Mesothelial cell of epicardium (in vitro differentiated cells): Measurements from ENCODE around the gene PFKL. TPM values are rescaled to one million over a fixed set of nuclear protein-coding genes. Genes with fewer than 3 reads are reported as not detected.
"Not testable (repeated sequence)": the region's sequence is repeated elsewhere in the genome, so short reads cannot be mapped to it uniquely, and the experiment has no call there.

Experiments used
- DNase-seq, 2 experiments: peaks; one replicate each; pipeline ENCODE4 v3.0.0; 2021; ENCODE audit warnings: low spot score in 2 of 2; ENCODE audit not compliant: unreplicated experiment in 2 of 2
- H3K27ac Mint-ChIP-seq: 2 replicates; pipeline ENCODE4 v1.8.0; 2021; ENCODE audit warnings: mixed read lengths
- H3K27me3 Mint-ChIP-seq: 2 replicates; pipeline ENCODE4 v1.8.0; 2021; ENCODE audit warnings: low read depth, mixed read lengths
- H3K36me3 Mint-ChIP-seq: 2 replicates; pipeline ENCODE4 v1.8.0; 2021; ENCODE audit warnings: mixed read lengths
- H3K4me1 Mint-ChIP-seq: 2 replicates; pipeline ENCODE4 v1.8.0; 2021; ENCODE audit warnings: mixed read lengths
- H3K4me3 Mint-ChIP-seq: 2 replicates; pipeline ENCODE4 v1.8.0; 2021; ENCODE audit warnings: mild to moderate bottlenecking, moderate library complexity, mixed read lengths
- H3K9me3 Mint-ChIP-seq: 2 replicates; pipeline ENCODE4 v1.8.0; 2021; ENCODE audit warnings: mixed read lengths
- total RNA-seq: library from RNA; stranded (reverse); gene quantifications from 3 replicates; pipeline ENCODE4 v1.2.1, GENCODE V29; 2021
- TF ChIP-seq, protein P1 (sequence below): fragments of 200-600 bp; sonication (generic); IDR thresholded peaks from one replicate; pipeline ENCODE4 v1.5.0; 2021; ENCODE audit warnings: antibody characterized with exemption; ENCODE audit not compliant: unreplicated experiment

The PFKL gene
- total RNA-seq, 1 donor from 2014 or later, result 155 TPM

- DNase-seq, result no peak
- Mint-ChIP-seq H3K9me3 (no peaks in the 10 kb centered on the region), H3K27me3 (peaks cover 12% of the 10 kb centered on the region), H3K36me3 (no peaks in the 10 kb centered on the region), H3K4me1 (peaks cover 15% of the 10 kb centered on the region), H3K27ac (no peak overlapping the region), H3K4me3 (no peak overlapping the region)
- TF ChIP-seq, protein P1, sequence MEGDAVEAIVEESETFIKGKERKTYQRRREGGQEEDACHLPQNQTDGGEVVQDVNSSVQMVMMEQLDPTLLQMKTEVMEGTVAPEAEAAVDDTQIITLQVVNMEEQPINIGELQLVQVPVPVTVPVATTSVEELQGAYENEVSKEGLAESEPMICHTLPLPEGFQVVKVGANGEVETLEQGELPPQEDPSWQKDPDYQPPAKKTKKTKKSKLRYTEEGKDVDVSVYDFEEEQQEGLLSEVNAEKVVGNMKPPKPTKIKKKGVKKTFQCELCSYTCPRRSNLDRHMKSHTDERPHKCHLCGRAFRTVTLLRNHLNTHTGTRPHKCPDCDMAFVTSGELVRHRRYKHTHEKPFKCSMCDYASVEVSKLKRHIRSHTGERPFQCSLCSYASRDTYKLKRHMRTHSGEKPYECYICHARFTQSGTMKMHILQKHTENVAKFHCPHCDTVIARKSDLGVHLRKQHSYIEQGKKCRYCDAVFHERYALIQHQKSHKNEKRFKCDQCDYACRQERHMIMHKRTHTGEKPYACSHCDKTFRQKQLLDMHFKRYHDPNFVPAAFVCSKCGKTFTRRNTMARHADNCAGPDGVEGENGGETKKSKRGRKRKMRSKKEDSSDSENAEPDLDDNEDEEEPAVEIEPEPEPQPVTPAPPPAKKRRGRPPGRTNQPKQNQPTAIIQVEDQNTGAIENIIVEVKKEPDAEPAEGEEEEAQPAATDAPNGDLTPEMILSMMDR, result no peak
Measured at GRCh38 chr21:44282370-44282769, 17.5 kb upstream of the PFKL start.

- not testable (repeated sequence) for DNase-seq, H3K36me3 Mint-ChIP-seq, H3K9me3 Mint-ChIP-seq, H3K27ac Mint-ChIP-seq, H3K4me3 Mint-ChIP-seq
- H3K27me3 Mint-ChIP-seq, result peaks cover 16% of the 10 kb centered on the region
- H3K4me1 Mint-ChIP-seq, result peaks cover 15% of the 10 kb centered on the region
Measured at GRCh38 chr21:44283211-44283785, 16.6 kb upstream of the PFKL start.

- Mint-ChIP-seq H3K4me1 (peaks cover 15% of the 10 kb centered on the region), H3K36me3 (no peaks in the 10 kb centered on the region), H3K9me3 (no peaks in the 10 kb centered on the region), H3K4me3 (no peak overlapping the region), H3K27me3 (peaks cover 16% of the 10 kb centered on the region), H3K27ac (no peak overlapping the region)
- no peak for DNase-seq
- TF ChIP-seq, protein P1, result no peak
Measured at GRCh38 chr21:44283948-44284347, 15.9 kb upstream of the PFKL start.

GRCh38 chr21:44285138-44285992 lies 14.5 kb upstream of the PFKL start, which contains the start of gene AIRE:
Gene AIRE (plus strand): TSS chr21:44285876. CDS start chr21:44286007, 131 bp downstream.
- no peak within 1 kb of the TSS for H3K4me3 Mint-ChIP-seq
- H3K27ac Mint-ChIP-seq, result no peak within 1 kb of the TSS
- H3K27me3 Mint-ChIP-seq, result peaks cover 16% of the 10 kb centered on the region
- DNase-seq, result no peak
- H3K36me3 Mint-ChIP-seq, result no peaks in the 10 kb centered on the region
- TF ChIP-seq, protein P1, result no peak
- no peaks in the 10 kb centered on the region for H3K9me3 Mint-ChIP-seq
- peaks cover 15% of the 10 kb centered on the region for H3K4me1 Mint-ChIP-seq

DNA sequence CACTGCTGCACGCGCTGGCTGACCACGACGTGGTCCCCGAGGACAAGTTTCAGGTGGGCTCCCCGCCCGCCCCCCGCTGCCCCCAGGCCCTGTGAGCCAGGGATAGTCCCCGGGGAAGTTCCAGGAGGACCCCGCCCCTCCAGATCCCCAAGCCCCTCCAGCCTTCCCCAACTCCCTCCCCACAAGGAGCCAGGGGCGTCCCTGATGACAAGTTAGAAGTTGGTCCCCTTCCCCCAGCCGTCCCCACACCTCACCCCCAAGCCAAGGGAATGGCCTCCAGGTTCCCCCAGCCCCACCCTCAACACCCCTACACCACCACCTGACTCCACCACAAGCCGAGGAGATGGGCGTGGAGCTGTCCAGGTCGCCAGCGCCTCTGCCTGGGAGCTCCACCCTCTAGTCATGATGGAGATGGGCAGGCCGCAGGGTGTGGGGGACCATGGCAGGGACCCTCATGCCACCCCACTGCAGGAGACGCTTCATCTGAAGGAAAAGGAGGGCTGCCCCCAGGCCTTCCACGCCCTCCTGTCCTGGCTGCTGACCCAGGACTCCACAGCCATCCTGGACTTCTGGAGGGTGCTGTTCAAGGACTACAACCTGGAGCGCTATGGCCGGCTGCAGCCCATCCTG lies 13.7 kb upstream of the PFKL start:
- H3K4me1 Mint-ChIP-seq, result peaks cover 15% of the 10 kb centered on the region
- DNase-seq, result no peak
- H3K27me3 Mint-ChIP-seq, result peaks cover 16% of the 10 kb centered on the region
- no peaks in the 10 kb centered on the region for H3K9me3 Mint-ChIP-seq
- no peaks in the 10 kb centered on the region for H3K36me3 Mint-ChIP-seq
- no peak overlapping the region for H3K4me3 Mint-ChIP-seq
- H3K27ac Mint-ChIP-seq, result no peak overlapping the region
- TF ChIP-seq, protein P1, result no peak
